Astrocyte (in vitro differentiated cells and primary cell): ENCODE results near the gene GFER. TPM values are rescaled to one million over a fixed set of nuclear protein-coding genes. Genes with fewer than 3 reads are reported as not detected.

Source experiments
- DNase-seq: peaks from one replicate; pipeline ENCODE4 v3.0.0-alpha.2; 2010; ENCODE audit warnings: low read depth
- FAIRE-seq: peaks from 2 replicates; lab custom pipeline; 2011; peaks lifted over from hg19 to GRCh38; lab: Jason Lieb, UNC
- H2AFZ ChIP-seq: 2 replicates; pipeline ENCODE4 v1.6.0; 2012; ENCODE audit warnings: low read depth, low read length, inconsistent platforms
- H3K27ac ChIP-seq: 2 replicates; pipeline ENCODE4 v1.5.1; 2011; ENCODE audit warnings: low read depth, low read length, inconsistent platforms
- H3K27me3 ChIP-seq: 2 replicates; pipeline ENCODE4 v1.6.0; 2011; ENCODE audit warnings: low read length, inconsistent platforms; ENCODE audit not compliant: insufficient read depth
- H3K36me3 ChIP-seq: 2 replicates; pipeline ENCODE4 v1.5.1; 2011; ENCODE audit warnings: low read length, inconsistent platforms; ENCODE audit not compliant: insufficient read depth
- H3K4me1 ChIP-seq: 2 replicates; pipeline ENCODE4 v1.5.1; 2011; ENCODE audit warnings: low read length, inconsistent platforms; ENCODE audit not compliant: insufficient read depth
- H3K4me2 ChIP-seq: 2 replicates; pipeline ENCODE4 v1.6.0; 2012; ENCODE audit warnings: low read length, inconsistent platforms
- H3K4me3 ChIP-seq: 2 replicates; pipeline ENCODE4 v1.5.1; 2011; ENCODE audit warnings: low read depth, mild to moderate bottlenecking, low read length, inconsistent platforms; ENCODE audit not compliant: insufficient read depth
- H3K79me2 ChIP-seq: 2 replicates; pipeline ENCODE4 v1.6.0; 2012; ENCODE audit warnings: mild to moderate bottlenecking, low read length, inconsistent platforms; ENCODE audit not compliant: insufficient read depth
- H3K9ac ChIP-seq: 2 replicates; pipeline ENCODE4 v1.6.0; 2012; ENCODE audit warnings: mild to moderate bottlenecking, low read length, inconsistent platforms
- H3K9me3 ChIP-seq: 2 replicates; pipeline ENCODE4 v1.5.1; 2012; ENCODE audit warnings: low read depth, mild to moderate bottlenecking, low read length, inconsistent platforms; ENCODE audit not compliant: insufficient read depth
- H4K20me1 ChIP-seq: 2 replicates; pipeline ENCODE4 v1.6.0; 2012; ENCODE audit warnings: low read length, inconsistent platforms; ENCODE audit not compliant: insufficient read depth
- H3K27ac Mint-ChIP-seq: one replicate; pipeline ENCODE4 v1.8.0; 2021; ENCODE audit warnings: mild to moderate bottlenecking, mixed read lengths; ENCODE audit not compliant: unreplicated experiment
- H3K27me3 Mint-ChIP-seq: one replicate; pipeline ENCODE4 v1.8.0; 2021; ENCODE audit warnings: low read depth, mixed read lengths; ENCODE audit not compliant: unreplicated experiment
- H3K36me3 Mint-ChIP-seq: one replicate; pipeline ENCODE4 v1.8.0; 2021; ENCODE audit warnings: low read depth, mixed read lengths; ENCODE audit not compliant: unreplicated experiment
- H3K4me1 Mint-ChIP-seq: one replicate; pipeline ENCODE4 v1.8.0; 2021; ENCODE audit warnings: low read depth, mixed read lengths; ENCODE audit not compliant: unreplicated experiment
- H3K4me3 Mint-ChIP-seq: one replicate; pipeline ENCODE4 v1.8.0; 2021; ENCODE audit warnings: mild to moderate bottlenecking, moderate library complexity, mixed read lengths; ENCODE audit not compliant: unreplicated experiment
- H3K9me3 Mint-ChIP-seq: one replicate; pipeline ENCODE4 v1.8.0; 2021; ENCODE audit warnings: mild to moderate bottlenecking, mixed read lengths; ENCODE audit not compliant: unreplicated experiment
- EZH2 ChIP-seq: IDR thresholded peaks from 2 replicates; pipeline ENCODE4 v1.6.1; 2012; ENCODE audit warnings: mild to moderate bottlenecking, low read length, inconsistent platforms; ENCODE audit not compliant: insufficient read depth
- total RNA-seq: library from RNA; stranded (reverse); gene quantifications from 2 replicates; pipeline ENCODE4 v1.2.1, GENCODE V29; 2021
- TF ChIP-seq, protein P1 (sequence below): IDR thresholded peaks from 2 replicates; pipeline ENCODE4 v1.5.1; 2011; ENCODE audit warnings: low read depth, mild to moderate bottlenecking, inconsistent platforms, low read length, moderate library complexity; ENCODE audit not compliant: insufficient read depth

GFER gene
- total RNA-seq, 1 donor from 2014 or later = 30.4 TPM

DNA sequence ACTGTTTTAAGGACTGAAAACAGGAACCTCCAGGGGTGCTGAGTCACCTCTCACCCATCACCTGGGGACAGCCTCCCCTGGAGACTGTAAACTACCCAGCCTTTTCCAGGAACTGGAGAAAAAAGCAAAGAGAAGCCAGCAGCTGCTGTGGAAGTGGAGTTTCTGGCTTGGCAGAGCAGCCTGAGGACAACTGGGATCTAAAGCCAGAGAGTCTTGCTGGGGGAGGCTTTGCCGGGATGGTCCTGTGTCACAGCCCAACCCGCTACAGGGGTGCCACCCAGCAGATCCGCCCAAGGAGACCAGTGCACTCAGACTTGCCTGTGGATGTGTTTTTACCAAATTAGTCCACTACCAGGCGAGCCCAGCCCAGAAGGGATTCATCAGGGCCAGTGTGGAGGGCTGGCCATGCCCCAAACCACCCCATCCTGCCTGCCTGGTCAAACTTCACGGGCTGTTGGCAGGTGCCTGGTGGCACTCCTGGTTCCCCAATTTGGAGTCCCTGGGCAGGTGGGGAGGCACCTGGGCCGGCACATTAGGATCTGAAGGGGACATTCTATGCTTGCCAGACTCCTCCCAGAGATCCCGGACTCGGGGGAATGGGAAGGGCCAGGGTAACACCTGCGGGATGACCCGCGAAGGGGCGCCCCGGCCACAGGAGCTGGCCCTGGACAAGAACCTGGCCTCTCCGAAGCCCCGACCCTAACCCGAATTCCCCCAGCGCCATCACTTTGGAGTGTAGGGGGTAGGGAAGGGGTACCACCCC lies 41.8 kb upstream of the GFER start:
- H3K36me3 ChIP-seq = peaks cover 10% of the 10 kb centered on the region
- H3K27me3 ChIP-seq = no peaks in the 10 kb centered on the region
- peaks cover 21% of the 10 kb centered on the region for H3K4me1 ChIP-seq
- peaks cover 16% of the 10 kb centered on the region for H3K79me2 ChIP-seq
- H3K9me3 ChIP-seq = no peaks in the 10 kb centered on the region
- no peaks in the 10 kb centered on the region for H3K9me3 Mint-ChIP-seq
- peak overlapping the region; percentile 97 for H3K4me2 ChIP-seq
- peaks cover 3% of the 10 kb centered on the region for H3K36me3 Mint-ChIP-seq
- peaks cover 10% of the 10 kb centered on the region for H3K4me1 Mint-ChIP-seq
- H3K4me3 Mint-ChIP-seq = peak overlapping the region; percentile 86
- peak overlapping the region; percentile 70 for H3K4me3 ChIP-seq
- no peak for TF ChIP-seq EZH2
- TF ChIP-seq, protein P1, sequence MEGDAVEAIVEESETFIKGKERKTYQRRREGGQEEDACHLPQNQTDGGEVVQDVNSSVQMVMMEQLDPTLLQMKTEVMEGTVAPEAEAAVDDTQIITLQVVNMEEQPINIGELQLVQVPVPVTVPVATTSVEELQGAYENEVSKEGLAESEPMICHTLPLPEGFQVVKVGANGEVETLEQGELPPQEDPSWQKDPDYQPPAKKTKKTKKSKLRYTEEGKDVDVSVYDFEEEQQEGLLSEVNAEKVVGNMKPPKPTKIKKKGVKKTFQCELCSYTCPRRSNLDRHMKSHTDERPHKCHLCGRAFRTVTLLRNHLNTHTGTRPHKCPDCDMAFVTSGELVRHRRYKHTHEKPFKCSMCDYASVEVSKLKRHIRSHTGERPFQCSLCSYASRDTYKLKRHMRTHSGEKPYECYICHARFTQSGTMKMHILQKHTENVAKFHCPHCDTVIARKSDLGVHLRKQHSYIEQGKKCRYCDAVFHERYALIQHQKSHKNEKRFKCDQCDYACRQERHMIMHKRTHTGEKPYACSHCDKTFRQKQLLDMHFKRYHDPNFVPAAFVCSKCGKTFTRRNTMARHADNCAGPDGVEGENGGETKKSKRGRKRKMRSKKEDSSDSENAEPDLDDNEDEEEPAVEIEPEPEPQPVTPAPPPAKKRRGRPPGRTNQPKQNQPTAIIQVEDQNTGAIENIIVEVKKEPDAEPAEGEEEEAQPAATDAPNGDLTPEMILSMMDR = no peak
- H3K9ac ChIP-seq = peak overlapping the region; percentile 85
- peak overlapping the region; percentile 41 for H3K27ac Mint-ChIP-seq
- no peak for DNase-seq
- H3K27me3 Mint-ChIP-seq = no peaks in the 10 kb centered on the region
- H4K20me1 ChIP-seq = peaks cover 10% of the 10 kb centered on the region
- peak overlapping the region; percentile 46 for H2AFZ ChIP-seq
- peak overlapping the region; percentile 61 for H3K27ac ChIP-seq
- FAIRE-seq = no peak

DNA sequence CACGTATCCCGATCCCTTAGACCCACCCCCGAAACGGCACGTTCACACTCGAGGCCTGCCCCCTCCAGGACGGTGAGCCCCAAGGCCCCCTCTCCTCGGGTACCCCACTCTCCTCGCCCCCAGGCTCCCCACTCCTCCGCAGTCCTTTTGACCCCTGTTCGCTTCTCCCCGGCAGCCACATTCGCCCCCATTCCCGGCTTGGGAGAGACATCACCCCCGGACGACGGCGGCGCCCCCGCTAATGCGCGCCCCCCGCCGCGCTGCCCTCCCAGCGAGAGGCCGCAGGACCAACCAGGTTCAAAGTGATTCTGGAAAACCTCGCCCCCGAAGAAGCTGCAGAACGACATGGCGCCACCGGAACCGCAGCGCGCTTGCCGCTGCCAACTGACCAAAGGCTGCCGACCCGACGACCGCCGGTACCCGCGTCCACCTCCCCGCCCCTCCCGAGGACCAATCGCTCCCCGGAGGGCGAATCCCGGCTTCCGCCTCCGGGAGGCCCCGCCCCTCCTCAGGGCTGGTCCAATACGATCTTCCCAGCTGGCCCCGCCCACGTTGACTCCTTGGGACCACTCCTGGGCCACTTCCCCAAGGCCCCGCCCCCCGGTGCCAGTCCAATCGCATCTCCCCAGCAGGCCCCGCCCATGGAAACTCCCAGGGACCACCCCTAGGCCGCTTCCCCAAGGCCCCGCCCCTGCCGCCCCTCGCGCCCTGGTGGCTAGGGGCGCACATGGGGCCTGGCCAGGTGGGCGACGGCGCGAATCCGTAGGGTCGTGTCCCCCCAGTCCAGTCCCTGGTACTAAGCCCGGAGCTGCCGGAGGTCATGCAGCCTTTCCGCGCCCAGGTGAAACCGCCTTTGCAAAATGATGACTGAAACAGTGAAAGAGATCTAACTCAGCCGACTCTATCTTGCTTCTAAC lies 40.9 kb upstream of the GFER start, which contains the start of gene MSRB1:
TSS of gene MSRB1 (minus strand) at position 390 of the 917 bp plus-strand sequence. CDS start at position 347, 43 bp downstream.
- Histone ChIP-seq H3K27ac (peak within 1 kb of the TSS; percentile 61), H3K79me2 (peaks cover 16% of the 10 kb centered on the region), H3K9ac (peak within 1 kb of the TSS; percentile 85), H3K4me2 (peak within 1 kb of the TSS; percentile 97), H2AFZ (peak within 1 kb of the TSS; percentile 83), H3K4me3 (peak within 1 kb of the TSS; percentile 70), H3K27me3 (no peaks in the 10 kb centered on the region), H3K9me3 (no peaks in the 10 kb centered on the region), H3K36me3 (peaks cover 7% of the 10 kb centered on the region), H3K4me1 (peaks cover 21% of the 10 kb centered on the region), H4K20me1 (peaks cover 10% of the 10 kb centered on the region)
- Mint-ChIP-seq H3K27me3 (peaks cover 4% of the 10 kb centered on the region), H3K9me3 (no peaks in the 10 kb centered on the region), H3K4me3 (peak within 1 kb of the TSS; percentile 86), H3K27ac (peak within 1 kb of the TSS; percentile 12), H3K4me1 (peaks cover 10% of the 10 kb centered on the region), H3K36me3 (peaks cover 1% of the 10 kb centered on the region)
- TF ChIP-seq EZH2 = no peak
- TF ChIP-seq, protein P1 = no peak
- FAIRE-seq (no peak), DNase-seq (peak; percentile 90)
